ENCODE data around the gene BACE1-AS. TPM values are rescaled to one million over a fixed set of nuclear protein-coding genes. Genes with fewer than 3 reads are reported as not detected.

Gene BACE1-AS
- polyA plus RNA-seq, 2 of the 4 experiments (the other 2 are of a cell fraction): 2.0 to 4.4 TPM

GRCh38 chr11:117303101-117303500 lies 12.0 kb downstream of the BACE1-AS start:
- Histone ChIP-seq H3K27ac (no peak overlapping the region), H3K9me3 (no peaks in the 10 kb centered on the region), H3K4me3 (no peak overlapping the region), H3K4me1 (peaks cover 6% of the 10 kb centered on the region; the same call in 1 of the 3 replicates), H3K4me2 (no peak overlapping the region)
- 89% methylated on average over 3 of the region's 4 CpGs for WGBS (ENCODE audit: missing lambda C conversion rate)
- CTCF ChIA-PET: interaction anchor here (0.6 to 1.4 kb wide), 4 partner anchors 12 to 57 kb away, joined by 3 to 4 read pairs (median 3); partner anchors contain the start of genes BACE1 and BACE1-AS
- no peak for TF ChIP-seq NPAS2 (CRISPR knock-in tag; IDR thresholded peaks at IDR 0.05; ENCODE audit: borderline replicate concordance)
- no peak for TF ChIP-seq NR3C1 (IDR thresholded peaks at IDR 0.05)
- no peak for TF ChIP-seq FOXS1 (CRISPR knock-in tag; IDR thresholded peaks at IDR 0.05)
- no peak for TF ChIP-seq ZFP36 (IDR thresholded peaks at IDR 0.05; ENCODE audit: borderline replicate concordance, partially characterized antibody)
- TF ChIP-seq HES2 (IDR thresholded peaks at IDR 0.05): no peak
- no peak for TF ChIP-seq CHD4 (IDR thresholded peaks at IDR 0.05; ENCODE audit: borderline replicate concordance)
- no peak for TF ChIP-seq RCOR1 (IDR thresholded peaks at IDR 0.05; ENCODE audit: low read depth, low read length)
- no peak for TF ChIP-seq SREBF2 (IDR thresholded peaks at IDR 0.05)
- TF ChIP-seq REST (IDR thresholded peaks at IDR 0.05): no peak
- TF ChIP-seq MAX (IDR thresholded peaks at IDR 0.05): no peak
- TF ChIP-seq EP300 (IDR thresholded peaks at IDR 0.05): no peak
- TF ChIP-seq FOSB (CRISPR knock-in tag; IDR thresholded peaks at IDR 0.05): no peak
- TF ChIP-seq PHF8 (IDR thresholded peaks at IDR 0.05; ENCODE audit: borderline replicate concordance, low read depth): no peak
- no peak for TF ChIP-seq MAFK (IDR thresholded peaks at IDR 0.05; ENCODE audit: partially characterized antibody)
- TF ChIP-seq ZSCAN20 (CRISPR knock-in tag; IDR thresholded peaks at IDR 0.05): no peak
- no peak for TF ChIP-seq ATOH8 (CRISPR knock-in tag; IDR thresholded peaks at IDR 0.05; ENCODE audit: low read depth)
- no peak for TF ChIP-seq TP53 (CRISPR knock-in tag; IDR thresholded peaks at IDR 0.05)
- no peak for TF ChIP-seq ELK1 (IDR thresholded peaks at IDR 0.05; ENCODE audit: low read depth, low read length)
- no peak for TF ChIP-seq EHF (CRISPR knock-in tag; IDR thresholded peaks at IDR 0.05)
- DNase-seq (ENCODE audit: low read depth in 1 of 2, low spot score in 1 of 2) (no peak), ATAC-seq (no peak), FAIRE-seq (no peak)
- POLR2A ChIA-PET: no interaction called here

- Histone ChIP-seq H3K4me2 (no peak overlapping the region), H3K9me3 (no peaks in the 10 kb centered on the region), H3K4me1 (peaks cover 6% of the 10 kb centered on the region; the same call in 1 of the 3 replicates), H3K4me3 (no peak overlapping the region), H3K27ac (no peak overlapping the region)
- no peak for DNase-seq (ENCODE audit: low read depth in 1 of 2, low spot score in 1 of 2)
- ATAC-seq: no peak
- 78% methylated on average over 5 of the region's 5 CpGs for WGBS (ENCODE audit: missing lambda C conversion rate)
- CTCF ChIA-PET: interaction anchor here (0.6 to 1.4 kb wide), 4 partner anchors 12 to 57 kb away, joined by 3 to 4 read pairs (median 3); partner anchors contain the start of genes BACE1 and BACE1-AS
- TF ChIP-seq ELK1 (IDR thresholded peaks at IDR 0.05; ENCODE audit: low read depth, low read length) (no peak), USF2 (IDR thresholded peaks at IDR 0.05) (no peak), HMGXB4 (CRISPR knock-in tag; IDR thresholded peaks at IDR 0.05; ENCODE audit: borderline replicate concordance) (no peak), MYC (IDR thresholded peaks at IDR 0.05; ENCODE audit: borderline replicate concordance, low read length) (no peak), ATOH8 (CRISPR knock-in tag; IDR thresholded peaks at IDR 0.05; ENCODE audit: low read depth) (no peak)
- no peak for FAIRE-seq
- POLR2A ChIA-PET: no interaction called here
Measured at GRCh38 chr11:117303646-117304315, 12.6 kb downstream of the BACE1-AS start.

Data from A549 (cell line).